NT2/D1 (cell line): Measurements from ENCODE around the gene FYTTD1.

ENCODE experiments used
- DNase-seq: peaks from one replicate; pipeline ENCODE4 v3.0.0-alpha.2; 2011; ENCODE audit warnings: low read depth, low spot score
- H3K27me3 ChIP-seq: 2 replicates; pipeline ENCODE4 v1.6.0; 2011; ENCODE audit warnings: mild to moderate bottlenecking; ENCODE audit not compliant: insufficient read length, insufficient read depth
- H3K36me3 ChIP-seq: 2 replicates; pipeline ENCODE4 v1.6.1; 2011; ENCODE audit warnings: mild to moderate bottlenecking, low read length, mixed read lengths; ENCODE audit not compliant: insufficient read depth, insufficient read length
- H3K4me1 ChIP-seq: 2 replicates; pipeline ENCODE4 v1.5.1; 2011; ENCODE audit not compliant: insufficient read depth, insufficient read length
- H3K4me3 ChIP-seq: 2 replicates; pipeline ENCODE4 v1.5.1; 2011; ENCODE audit warnings: low read depth; ENCODE audit not compliant: insufficient read length
- H3K9ac ChIP-seq: 2 replicates; pipeline ENCODE4 v1.6.0; 2011; ENCODE audit warnings: low read depth; ENCODE audit not compliant: insufficient read length
- H3K9me3 ChIP-seq: 2 replicates; pipeline ENCODE4 v1.5.1; 2011; ENCODE audit warnings: mild to moderate bottlenecking, low read length; ENCODE audit not compliant: insufficient read depth
- SUZ12 ChIP-seq: IDR thresholded peaks from 2 replicates; pipeline ENCODE4 v1.6.1; 2011; ENCODE audit not compliant: insufficient read length, insufficient read depth; ENCODE audit errors: extremely low read depth
- YY1 ChIP-seq: IDR thresholded peaks from 2 replicates; pipeline ENCODE4 v1.6.1; 2011; ENCODE audit not compliant: insufficient read length, insufficient read depth
- ZNF274 ChIP-seq: IDR thresholded peaks from 2 replicates; pipeline ENCODE4 v1.6.1; 2011; ENCODE audit warnings: mild to moderate bottlenecking, low read depth, low read length

The FYTTD1 gene

DNA sequence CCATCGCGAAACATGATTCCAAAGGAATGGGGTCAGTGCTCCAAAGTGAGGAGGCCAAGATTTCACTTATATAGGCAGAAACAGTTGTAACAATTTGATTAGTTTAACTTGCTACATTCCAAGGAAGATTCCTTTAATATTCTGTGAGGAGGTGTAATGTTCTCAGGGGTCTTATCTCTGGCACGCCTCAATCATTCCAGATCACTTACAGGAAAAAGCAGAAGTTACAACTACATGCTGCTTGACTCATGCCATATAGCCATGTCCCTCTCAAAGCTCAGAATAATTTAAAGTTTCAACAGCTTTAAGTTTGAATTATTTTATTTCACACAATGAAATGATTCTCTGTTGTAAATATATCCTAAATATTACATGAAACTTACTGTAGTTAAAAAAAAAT, 3.5 kb upstream of the FYTTD1 start:
- Histone ChIP-seq H3K36me3 (no peaks in the 10 kb centered on the region), H3K9me3 (no peaks in the 10 kb centered on the region), H3K4me3 (no peak overlapping the region), H3K4me1 (no peaks in the 10 kb centered on the region), H3K9ac (no peak overlapping the region), H3K27me3 (peaks cover 32% of the 10 kb centered on the region)
- no peak for DNase-seq
- TF ChIP-seq ZNF274: no peak
- TF ChIP-seq SUZ12: no peak
- TF ChIP-seq YY1: no peak

DNA sequence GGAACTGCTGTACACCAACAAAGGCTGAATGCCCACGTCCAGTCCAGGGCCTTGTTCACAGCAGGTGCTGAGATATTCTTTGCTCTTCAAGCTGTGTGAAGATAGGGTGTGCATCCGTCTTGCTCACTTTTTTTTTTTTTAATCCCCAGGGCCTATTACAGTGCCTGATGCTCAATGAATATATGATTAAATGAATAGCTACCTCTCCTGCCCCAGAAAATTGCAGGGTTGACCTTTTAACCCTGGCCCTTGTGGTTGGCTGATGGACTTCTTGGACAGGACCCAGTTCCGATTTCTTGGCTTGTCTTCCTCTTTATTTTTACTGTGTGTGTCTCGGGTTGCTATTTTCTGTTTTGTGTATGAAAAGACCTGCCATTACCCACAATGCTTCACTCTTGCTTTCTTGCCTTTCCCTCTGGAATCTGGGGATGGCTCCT, 2.9 kb upstream of the FYTTD1 start:
- H3K27me3 ChIP-seq: peaks cover 38% of the 10 kb centered on the region
- H3K9ac ChIP-seq: no peak overlapping the region
- TF ChIP-seq SUZ12 (no peak), ZNF274 (no peak), YY1 (no peak)
- H3K9me3 ChIP-seq: no peaks in the 10 kb centered on the region
- H3K4me1 ChIP-seq: no peaks in the 10 kb centered on the region
- DNase-seq: no peak
- H3K4me3 ChIP-seq: no peak overlapping the region
- H3K36me3 ChIP-seq: no peaks in the 10 kb centered on the region

DNA sequence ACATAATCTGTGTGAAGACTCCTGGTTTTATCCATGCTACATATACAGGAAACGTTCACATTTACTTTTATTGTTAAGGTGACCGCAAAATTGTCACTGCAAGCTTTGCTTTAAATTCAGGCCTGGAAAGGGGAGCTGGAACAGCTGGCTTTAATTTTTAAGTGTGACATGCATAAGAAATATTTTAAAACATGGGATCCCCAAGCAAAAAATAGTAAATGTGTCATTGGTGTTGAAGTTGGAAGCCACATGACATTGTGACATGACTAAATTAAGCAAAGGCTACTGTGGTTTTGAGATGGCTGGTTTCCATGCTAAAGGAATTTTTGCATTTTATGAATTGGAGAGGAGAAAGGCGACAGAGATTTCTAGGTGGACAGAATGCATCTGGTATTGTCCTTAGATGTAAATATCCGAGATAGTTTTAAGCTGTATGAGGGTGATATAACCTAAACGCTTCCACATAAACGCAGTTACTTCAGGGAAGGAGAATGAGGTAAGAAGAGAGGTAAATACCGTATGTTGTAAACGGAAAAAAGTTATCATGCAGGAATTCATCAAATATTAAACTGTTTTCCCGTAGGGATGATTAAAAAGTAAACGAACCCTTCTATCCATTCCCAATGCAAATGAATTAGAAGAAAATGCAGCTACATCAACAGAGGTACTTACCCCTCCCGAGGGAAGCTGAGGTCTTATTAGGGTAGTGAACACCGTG, 927 bp upstream of the FYTTD1 start:
- H3K9me3 ChIP-seq: no peaks in the 10 kb centered on the region
- peak overlapping the region; percentile 71 for H3K4me3 ChIP-seq
- TF ChIP-seq SUZ12: no peak
- no peak for TF ChIP-seq YY1
- no peak for TF ChIP-seq ZNF274
- peaks cover 52% of the 10 kb centered on the region for H3K27me3 ChIP-seq
- DNase-seq: no peak
- H3K4me1 ChIP-seq: no peaks in the 10 kb centered on the region
- no peaks in the 10 kb centered on the region for H3K36me3 ChIP-seq
- H3K9ac ChIP-seq: peak overlapping the region; percentile 74

DNA sequence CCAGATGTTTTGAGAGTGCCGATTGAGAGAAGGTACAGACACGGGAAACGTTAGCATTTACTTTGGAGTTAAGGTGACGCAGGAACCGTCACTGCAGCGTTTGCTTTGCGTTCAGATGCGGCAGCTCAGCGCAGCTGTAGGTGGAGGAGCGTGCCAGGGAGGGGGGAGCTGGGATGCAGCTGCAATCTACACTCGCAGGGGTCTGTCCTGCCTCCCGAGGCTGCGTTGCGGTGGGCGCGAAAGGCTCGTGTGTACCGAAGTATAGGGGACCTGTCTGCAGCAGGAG, 425 bp upstream of the FYTTD1 start:
- no peaks in the 10 kb centered on the region for H3K36me3 ChIP-seq
- DNase-seq: no peak
- no peaks in the 10 kb centered on the region for H3K4me1 ChIP-seq
- peak overlapping the region; percentile 74 for H3K9ac ChIP-seq
- H3K4me3 ChIP-seq: peak overlapping the region; percentile 71
- no peaks in the 10 kb centered on the region for H3K9me3 ChIP-seq
- no peak for TF ChIP-seq YY1
- no peak for TF ChIP-seq SUZ12
- TF ChIP-seq ZNF274: no peak
- H3K27me3 ChIP-seq: peaks cover 52% of the 10 kb centered on the region

DNA sequence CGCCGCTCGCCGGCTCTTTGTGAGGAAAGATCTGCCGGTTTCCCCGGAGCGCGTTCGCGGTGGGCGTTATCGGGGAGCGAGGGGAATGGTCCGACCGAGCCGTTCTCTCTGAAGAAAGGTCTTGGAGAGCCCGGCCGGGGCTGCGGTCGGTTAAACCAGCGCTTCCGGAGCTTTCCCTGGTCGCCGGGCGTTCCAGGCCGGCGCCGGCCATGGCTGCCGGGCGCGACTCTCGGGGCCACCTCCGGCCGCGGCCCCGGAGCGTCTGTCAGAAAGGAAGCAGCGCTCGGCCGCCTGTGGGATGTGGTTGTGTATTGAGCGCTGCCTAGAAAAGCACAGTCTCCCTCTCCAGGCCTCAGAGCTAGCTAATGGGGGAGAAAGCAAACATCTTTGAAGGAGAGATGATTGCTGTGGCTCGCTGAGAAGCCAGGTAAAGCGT, 731 bp downstream of the FYTTD1 start:
- peaks cover 52% of the 10 kb centered on the region for H3K27me3 ChIP-seq
- H3K4me1 ChIP-seq: no peaks in the 10 kb centered on the region
- no peak for DNase-seq
- H3K9me3 ChIP-seq: no peaks in the 10 kb centered on the region
- peak overlapping the region; percentile 74 for H3K9ac ChIP-seq
- TF ChIP-seq ZNF274 (no peak), SUZ12 (no peak), YY1 (no peak)
- peak overlapping the region; percentile 71 for H3K4me3 ChIP-seq
- H3K36me3 ChIP-seq: no peaks in the 10 kb centered on the region

DNA sequence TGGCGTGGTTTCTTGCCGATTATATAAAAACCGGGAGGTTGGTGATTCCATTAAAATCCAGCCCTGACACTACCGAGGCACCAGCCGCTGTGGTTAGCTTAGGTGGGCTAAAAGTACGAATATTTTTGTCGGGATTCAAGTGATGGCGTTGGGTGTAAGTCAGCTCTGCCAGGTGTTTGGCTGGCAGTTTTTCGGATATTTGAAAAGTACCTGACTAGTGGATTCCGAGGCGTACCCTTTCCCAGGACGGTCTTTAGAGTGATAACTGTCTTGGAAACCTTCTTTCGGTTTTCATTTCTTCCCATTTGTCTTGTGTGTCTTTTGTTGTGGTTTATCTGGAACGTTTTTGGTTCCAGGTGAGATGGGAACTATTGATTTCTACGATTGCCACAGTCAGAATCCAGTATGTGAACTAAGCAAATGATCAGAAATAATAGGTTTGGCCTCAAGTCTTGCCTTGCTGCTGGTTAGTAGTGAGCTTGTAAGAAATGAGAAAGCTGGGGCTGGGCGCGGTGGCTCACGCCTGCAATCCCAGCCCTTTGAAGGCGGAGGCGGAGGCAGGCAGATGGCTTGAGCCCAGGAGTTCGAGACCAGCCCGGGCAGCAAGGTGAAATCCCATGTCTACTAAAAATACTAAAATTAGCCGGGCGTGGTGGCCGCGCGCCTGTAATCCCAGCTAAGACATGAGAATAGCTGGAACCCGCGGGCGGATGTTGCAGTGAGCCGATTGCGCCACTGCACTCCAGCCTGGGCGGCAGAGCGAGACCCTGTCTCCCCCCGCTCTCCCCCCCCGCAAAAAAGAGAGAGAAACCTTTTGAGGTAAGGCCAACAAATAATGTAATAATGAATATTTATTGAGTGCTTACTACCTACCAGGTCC, 1.4 kb downstream of the FYTTD1 start:
- Histone ChIP-seq H3K4me3 (peak overlapping the region; percentile 71), H3K4me1 (no peaks in the 10 kb centered on the region), H3K36me3 (no peaks in the 10 kb centered on the region), H3K9me3 (no peaks in the 10 kb centered on the region), H3K27me3 (peaks cover 52% of the 10 kb centered on the region), H3K9ac (peak overlapping the region; percentile 74)
- no peak for DNase-seq
- TF ChIP-seq SUZ12: no peak

DNA sequence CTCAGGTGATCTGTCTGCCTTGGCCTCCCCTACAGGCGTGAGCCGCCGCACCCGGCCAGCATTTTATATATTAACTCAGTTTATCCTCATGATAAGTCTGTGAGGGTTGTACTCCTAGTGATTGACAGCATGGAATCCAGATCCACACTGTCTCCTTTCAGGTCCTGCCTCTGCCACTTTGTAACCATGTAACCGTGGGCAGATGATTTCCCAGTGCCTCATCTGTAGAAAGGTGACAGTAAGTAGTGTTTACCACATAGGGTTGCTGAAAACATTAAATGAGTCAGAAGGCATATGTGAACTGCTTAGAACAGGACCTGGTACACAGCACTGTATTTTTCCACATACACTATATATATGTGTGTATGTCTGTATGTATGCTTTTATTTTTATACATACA, 2.4 kb downstream of the FYTTD1 start:
- Histone ChIP-seq H3K9ac (no peak overlapping the region), H3K4me1 (no peaks in the 10 kb centered on the region), H3K4me3 (no peak overlapping the region), H3K36me3 (peaks cover 8% of the 10 kb centered on the region), H3K9me3 (no peaks in the 10 kb centered on the region), H3K27me3 (peaks cover 52% of the 10 kb centered on the region)
- TF ChIP-seq ZNF274: no peak
- TF ChIP-seq SUZ12: no peak
- no peak for TF ChIP-seq YY1
- no peak for DNase-seq
